ENCODE measurements around the gene LNP1.

Gene LNP1

GRCh38 chr3:100399341-100400071 lies 1.8 kb upstream of the LNP1 start:
- no peak for DNase-seq (ENCODE audit: low read depth in 2 of 2)

GRCh38 chr3:100400419-100400779 lies 940 bp upstream of the LNP1 start:
- peak in 1 of 2 donors; percentile 7 for DNase-seq (ENCODE audit: low read depth in 2 of 2)

- peak; percentile 8 to 22 for DNase-seq (ENCODE audit: low read depth in 2 of 2)
Observed at GRCh38 chr3:100401674-100402041, 319 bp downstream of the LNP1 start.

- no peak for DNase-seq (ENCODE audit: low read depth in 2 of 2)
Observed at GRCh38 chr3:100402256-100402655, 917 bp downstream of the LNP1 start.

- DNase-seq (ENCODE audit: low read depth in 2 of 2) = no peak
Observed at GRCh38 chr3:100402891-100403290, 1.6 kb downstream of the LNP1 start.

GRCh38 chr3:100403362-100404249 lies 2.3 kb downstream of the LNP1 start:
- no peak for DNase-seq (ENCODE audit: low read depth in 2 of 2)

- DNase-seq (ENCODE audit: low read depth in 2 of 2) = no peak
Observed at GRCh38 chr3:100404250-100404548, 2.9 kb downstream of the LNP1 start.

- no peak for DNase-seq (ENCODE audit: low read depth in 2 of 2)
Observed at GRCh38 chr3:100407164-100407563, 5.8 kb downstream of the LNP1 start.

- DNase-seq (ENCODE audit: low read depth in 2 of 2) = no peak
Observed at GRCh38 chr3:100407977-100408532, 6.7 kb downstream of the LNP1 start.

- DNase-seq (ENCODE audit: low read depth in 2 of 2) = no peak
Observed at GRCh38 chr3:100411091-100411982, 10.0 kb downstream of the LNP1 start.

- no peak for DNase-seq (ENCODE audit: low read depth in 2 of 2)
Observed at GRCh38 chr3:100412912-100413590, 11.7 kb downstream of the LNP1 start.

GRCh38 chr3:100413613-100414012 lies 12.3 kb downstream of the LNP1 start:
- DNase-seq (ENCODE audit: low read depth in 2 of 2) = no peak

- no peak for DNase-seq (ENCODE audit: low read depth in 2 of 2)
Observed at GRCh38 chr3:100416176-100416575, 14.8 kb downstream of the LNP1 start.

- DNase-seq (ENCODE audit: low read depth in 2 of 2) = no peak
Observed at GRCh38 chr3:100416863-100417262, 15.5 kb downstream of the LNP1 start.

- no peak for DNase-seq (ENCODE audit: low read depth in 2 of 2)
Observed at GRCh38 chr3:100419406-100419805, 18.1 kb downstream of the LNP1 start.

- no peak for DNase-seq (ENCODE audit: low read depth in 2 of 2)
Observed at GRCh38 chr3:100420885-100421284, 19.5 kb downstream of the LNP1 start.

- no peak for DNase-seq (ENCODE audit: low read depth in 2 of 2)
Observed at GRCh38 chr3:100423611-100424010, 22.3 kb downstream of the LNP1 start.

GRCh38 chr3:100424261-100424660 lies 22.9 kb downstream of the LNP1 start:
- DNase-seq (ENCODE audit: low read depth in 2 of 2) = no peak

GRCh38 chr3:100425316-100425715 lies 24.0 kb downstream of the LNP1 start:
- no peak for DNase-seq (ENCODE audit: low read depth in 2 of 2)

- DNase-seq (ENCODE audit: low read depth in 2 of 2) = no peak
Observed at GRCh38 chr3:100426067-100426682, 24.8 kb downstream of the LNP1 start.

- DNase-seq (ENCODE audit: low read depth in 2 of 2) = no peak
Observed at GRCh38 chr3:100427699-100428098, 26.4 kb downstream of the LNP1 start.
